H1 (cell line): ENCODE results near the gene TMEM63C. TPM values are rescaled to one million over a fixed set of nuclear protein-coding genes. Genes with fewer than 3 reads are reported as not detected.

ENCODE experiments used
- CBX8 ChIP-seq: fragments of 300-800, 300-1000 bp; sonication (generic); IDR thresholded peaks from 2 replicates; pipeline ENCODE4 v1.7.1; 2016; ENCODE audit warnings: low read depth, low read length, borderline replicate concordance
- EGR1 ChIP-seq: IDR thresholded peaks from 2 replicates; pipeline ENCODE4 v1.6.1; 2011; ENCODE audit warnings: low read depth, low read length, borderline replicate concordance
- YY1 ChIP-seq: IDR thresholded peaks from 2 replicates; pipeline ENCODE4 v1.6.1; 2011; ENCODE audit warnings: low read depth, mild to moderate bottlenecking, low read length
- ZNF274 ChIP-seq: IDR thresholded peaks from 2 replicates; pipeline ENCODE4 v1.7.0; 2012; ENCODE audit warnings: low read length, borderline replicate concordance; ENCODE audit errors: extremely low read depth
- microRNA counts: library from miRNA; unstranded; fragments of <30 nt; microRNA quantifications from one replicate; lab custom pipeline; 2015
- microRNA-seq, 2 experiments: library from miRNA; unstranded; fragments of <30 nt; microRNA quantifications; one replicate each; pipeline versions ENCODE4 to v1.2.0, GENCODE V29; 2016 to 2020; ENCODE audit warnings: borderline microRNAs expressed in 2 of 2, borderline number of aligned reads in 2 of 2, borderline replicate concordance in 1 of 2
- polyA plus RNA-seq, 7 experiments: library from polyadenylated mRNA; depleted of rRNA in 3 of 7; stranded (reverse) in 5 of 7; unstranded in 2 of 7; fragments of >200 nt in 5 of 7; fragments of 200-250 nt in 2 of 7; gene quantifications; 1 replicate in 5 of 7; 2 replicates in 1 of 7; 4 replicates in 1 of 7; pipeline versions ENCODE4 v1.2.1 to v1.2.3, GENCODE V29; 2011 to 2013; ENCODE audit warnings: missing spikeins in 2 of 7, mixed read lengths in 2 of 7
- small RNA-seq: library from polyadenylated mRNA; stranded (forward); fragments of <200 nt; extraction: miRNeasy Mini kit (QIAGEN cat#:217004); gene quantifications from one replicate; pipeline ENCODE3, GENCODE V24; 2013; ENCODE audit not compliant: insufficient read depth
- total RNA-seq: library from RNA; stranded (reverse); fragmentation: NEBNext Ultra II Directional; extraction: Animal tissue kit (Norgen Biotek cat#: 25700); gene quantifications from 2 replicates; pipeline ENCODE4 v1.2.1, GENCODE V29; 2021

TMEM63C gene
- total and polyA plus RNA-seq, 2 of the 8 experiments (the other 6 are each of a cell fraction or from before 2014, with no cell fraction given), result 3.0 to 7.6 TPM

GRCh38 chr14:77306851-77307496 lies 125.4 kb downstream of the TMEM63C start (continued):
- TF ChIP-seq EGR1, result no peak
- no peak for TF ChIP-seq ZNF274
- TF ChIP-seq CBX8, result no peak
- no peak for TF ChIP-seq YY1

MicroRNAs within 50 kb of the gene (microRNA counts, 767-probe panel; counts per million panel counts)
- 10,292 counts per million, percentile 99 among the panel's probes with 10 or more counts for microRNA hsa-miR-1260a (lab: Ali Mortazavi, UCI)

Small RNA genes within 50 kb of the gene (microRNA-seq; reads per million reads assigned to microRNA genes)
- 0 reads per million in 2 experiments for gene MIR1260A

Small RNA genes within 50 kb of the gene (small RNA-seq; reads per million reads assigned to genes)
- not detected for gene MIR1260A
- gene RF00421, result not detected

Other genes starting within 250 kb of the TMEM63C start
- gene IRF2BPL, start 153.1 kb upstream of the TMEM63C start, total RNA-seq, result 57.0 and 59.6 TPM in 2 replicates
- gene IRF2BPL, start 153.1 kb upstream of the TMEM63C start, polyA plus RNA-seq (2011; rRNA removed), result 18.8 and 32.1 TPM in 2 replicates
- gene CIPC, start 83.5 kb upstream of the TMEM63C start, total RNA-seq, result 31.7 and 32.7 TPM in 2 replicates
- gene CIPC, start 83.5 kb upstream of the TMEM63C start, polyA plus RNA-seq (2011; rRNA removed), result 13.3 and 13.9 TPM in 2 replicates
- gene ZDHHC22, start 40.0 kb upstream of the TMEM63C start, total RNA-seq, result 55.2 and 59.3 TPM in 2 replicates
- gene ZDHHC22, start 40.0 kb upstream of the TMEM63C start, polyA plus RNA-seq (2011; rRNA removed), result 23.8 and 30.7 TPM in 2 replicates
- 0.30 and 0.55 TPM in 2 replicates for gene NGB, start 89.4 kb downstream of the TMEM63C start, total RNA-seq
- 0.60 and 0.78 TPM in 2 replicates for gene NGB, start 89.4 kb downstream of the TMEM63C start, polyA plus RNA-seq (2011; rRNA removed)
- gene POMT2, start 139.1 kb downstream of the TMEM63C start, total RNA-seq, result 41.2 and 44.9 TPM in 2 replicates
- 20.8 and 34.1 TPM in 2 replicates for gene POMT2, start 139.1 kb downstream of the TMEM63C start, polyA plus RNA-seq (2011; rRNA removed)
- gene GSTZ1, start 139.2 kb downstream of the TMEM63C start, total RNA-seq, result 26.6 and 29.1 TPM in 2 replicates
- 33.6 and 40.3 TPM in 2 replicates for gene GSTZ1, start 139.2 kb downstream of the TMEM63C start, polyA plus RNA-seq (2011; rRNA removed)
- 13.1 and 13.4 TPM in 2 replicates for gene TMED8, start 195.3 kb downstream of the TMEM63C start, total RNA-seq
- 4.8 and 5.5 TPM in 2 replicates for gene TMED8, start 195.3 kb downstream of the TMEM63C start, polyA plus RNA-seq (2011; rRNA removed)
- 0.99 and 1.0 TPM in 2 replicates for gene SAMD15, start 195.6 kb downstream of the TMEM63C start, total RNA-seq
- 0.17 and 0.42 TPM in 2 replicates for gene SAMD15, start 195.6 kb downstream of the TMEM63C start, polyA plus RNA-seq (2011; rRNA removed)
- 0.48 TPM in 1 of 2 replicates, not detected in the other for gene NOXRED1, start 241.7 kb downstream of the TMEM63C start, total RNA-seq
- gene NOXRED1, start 241.7 kb downstream of the TMEM63C start, polyA plus RNA-seq (2011; rRNA removed), result 0.14 and 0.23 TPM in 2 replicates